Mesenchymal stem cell (in vitro differentiated cells and primary cell): ENCODE results near the gene PPAN.

ENCODE experiments used
- DNase-seq: peaks from one replicate; pipeline ENCODE4 v3.0.0-alpha.2; 2013
- H2AFZ ChIP-seq: one replicate; pipeline ENCODE4 v1.6.1; 2013; ENCODE audit warnings: low read depth, mild to moderate bottlenecking, control low read depth, inconsistent platforms, low read length, moderate library complexity
- H2AK5ac ChIP-seq: 2 replicates; pipeline ENCODE4 v1.6.1; 2013; ENCODE audit warnings: low read length, moderate library complexity, mild to moderate bottlenecking, inconsistent platforms; ENCODE audit not compliant: severe bottlenecking
- H2BK120ac ChIP-seq: one replicate; pipeline ENCODE4 v1.6.1; 2013; ENCODE audit warnings: low read depth, mild to moderate bottlenecking, inconsistent platforms, low read length, moderate library complexity
- H2BK12ac ChIP-seq, 2 experiments: one replicate each; pipeline ENCODE4 v1.6.1; 2013; ENCODE audit warnings: inconsistent platforms in 2 of 2, low read length in 2 of 2, mild to moderate bottlenecking in 2 of 2, moderate library complexity in 2 of 2, control low read depth in 1 of 2
- H2BK15ac ChIP-seq: one replicate; pipeline ENCODE4 v1.6.1; 2013; ENCODE audit warnings: mild to moderate bottlenecking, low read depth, inconsistent platforms; ENCODE audit not compliant: poor library complexity, severe bottlenecking
- H2BK5ac ChIP-seq: 2 replicates; pipeline ENCODE4 v1.6.1; 2013; ENCODE audit warnings: low read depth, mild to moderate bottlenecking, low read length, control low read depth, inconsistent platforms; ENCODE audit not compliant: poor library complexity, severe bottlenecking
- H3K14ac ChIP-seq, 2 experiments: one replicate each; pipeline ENCODE4 v1.6.1; 2013; ENCODE audit warnings: inconsistent platforms in 2 of 2, low read length in 2 of 2, control low read depth in 1 of 2, mild to moderate bottlenecking in 1 of 2, moderate library complexity in 1 of 2
- H3K18ac ChIP-seq, 2 experiments: one replicate each; pipeline ENCODE4 v1.6.1; 2013; ENCODE audit warnings: inconsistent platforms in 2 of 2, low read length in 2 of 2, control low read depth in 1 of 2, low read depth in 1 of 2, mild to moderate bottlenecking in 1 of 2
- H3K23ac ChIP-seq, 2 experiments: one replicate each; pipeline ENCODE4 v1.6.1; 2013; ENCODE audit warnings: inconsistent platforms in 2 of 2, low read length in 2 of 2, mild to moderate bottlenecking in 2 of 2, moderate library complexity in 2 of 2, control low read depth in 1 of 2
- H3K27ac ChIP-seq: 2 replicates; pipeline ENCODE4 v1.5.1; 2013; ENCODE audit warnings: mild to moderate bottlenecking, moderate library complexity, low read length, control low read depth, inconsistent platforms; ENCODE audit not compliant: poor library complexity, severe bottlenecking
- H3K27me3 ChIP-seq, 2 experiments: 2 replicates each; pipeline versions ENCODE4 v1.6.1 to v1.7.0; 2013; ENCODE audit warnings: low read length in 2 of 2, mild to moderate bottlenecking in 2 of 2, moderate library complexity in 2 of 2, control low read depth in 1 of 2, inconsistent platforms in 1 of 2; ENCODE audit not compliant: control insufficient read depth in 1 of 2, insufficient read depth in 1 of 2
- H3K36me3 ChIP-seq, 2 experiments: 2 replicates each; pipeline versions ENCODE4 v1.6.1 to v1.7.0; 2013; ENCODE audit warnings: low read length in 2 of 2, control low read depth in 1 of 2, inconsistent platforms in 1 of 2, low read depth in 1 of 2, mild to moderate bottlenecking in 1 of 2; ENCODE audit not compliant: insufficient read depth in 2 of 2, control insufficient read depth in 1 of 2
- H3K4ac ChIP-seq, 2 experiments: one replicate each; pipeline ENCODE4 v1.6.1; 2013; ENCODE audit warnings: inconsistent platforms in 2 of 2, low read length in 2 of 2, mild to moderate bottlenecking in 2 of 2, moderate library complexity in 2 of 2, control low read depth in 1 of 2, low read depth in 1 of 2
- H3K4me1 ChIP-seq: 2 replicates; pipeline ENCODE4 v1.6.1; 2013; ENCODE audit warnings: low read depth, low read length, control low read depth; ENCODE audit not compliant: control insufficient read depth, insufficient read depth
- H3K4me2 ChIP-seq: 2 replicates; pipeline ENCODE4 v1.6.1; 2013; ENCODE audit warnings: low read length, mild to moderate bottlenecking, inconsistent platforms; ENCODE audit not compliant: poor library complexity, severe bottlenecking
- H3K4me3 ChIP-seq, 2 experiments: 2 replicates each; pipeline versions ENCODE4 v1.5.1 to v1.7.0; 2013; ENCODE audit warnings: low read length in 2 of 2, mild to moderate bottlenecking in 2 of 2, control low read depth in 1 of 2, low read depth in 1 of 2; ENCODE audit not compliant: insufficient read depth in 1 of 2
- H3K79me1 ChIP-seq: replicated peaks from 2 replicates; pipeline ENCODE4 v1.6.1; 2013; ENCODE audit warnings: mild to moderate bottlenecking, control low read depth, low read length, inconsistent platforms; ENCODE audit not compliant: poor library complexity, severe bottlenecking
- H3K9ac ChIP-seq: 2 replicates; pipeline ENCODE4 v1.7.0; 2013; ENCODE audit warnings: mild to moderate bottlenecking, low read length, moderate library complexity
- H3K9me3 ChIP-seq: 2 replicates; pipeline ENCODE4 v1.7.0; 2013; ENCODE audit warnings: mild to moderate bottlenecking, low read length; ENCODE audit not compliant: control insufficient read depth
- H4K8ac ChIP-seq: one replicate; pipeline ENCODE4 v1.6.1; 2013; ENCODE audit warnings: inconsistent platforms, mild to moderate bottlenecking, low read length, moderate library complexity
- H4K91ac ChIP-seq: one replicate; pipeline ENCODE4 v1.6.1; 2013; ENCODE audit warnings: mild to moderate bottlenecking, low read length, inconsistent platforms
- WGBS: methylation state at CpG from one replicate; pipeline ENCODE4 v1.1.7; 2013; ENCODE audit warnings: mixed read lengths; 5-methylcytosine and 5-hydroxymethylcytosine counted together

PPAN gene

DNA sequence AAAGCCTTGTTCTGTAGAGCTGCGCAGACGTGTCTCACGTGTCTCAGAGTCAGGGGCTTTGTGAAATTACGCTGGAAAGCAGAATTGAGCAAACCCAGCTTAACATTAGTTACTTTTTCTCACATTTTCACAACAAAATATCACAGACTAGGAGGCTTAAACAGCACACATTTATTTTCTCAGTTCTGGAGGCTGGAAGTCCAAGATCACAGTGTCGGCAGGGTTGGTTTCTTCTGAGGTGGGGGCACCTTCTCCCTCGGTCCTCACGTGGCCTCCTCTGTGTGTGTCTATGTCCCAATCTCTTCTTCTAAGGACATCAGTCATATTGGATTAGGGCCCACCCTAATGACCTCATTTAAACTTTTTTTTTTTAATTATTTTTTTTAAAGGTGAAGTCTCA lies 18.3 kb downstream of the PPAN start:
- no peak overlapping the region for H3K18ac ChIP-seq
- no peak overlapping the region for H3K14ac ChIP-seq
- no peak overlapping the region for H2BK12ac ChIP-seq
- H3K9me3 ChIP-seq: no peaks in the 10 kb centered on the region
- H2AFZ ChIP-seq: no peak overlapping the region
- no peak overlapping the region for H3K4me3 ChIP-seq
- no peak overlapping the region for H4K8ac ChIP-seq
- no peak overlapping the region for H2BK5ac ChIP-seq
- peaks cover 2% of the 10 kb centered on the region for H3K79me1 ChIP-seq
- H3K4me1 ChIP-seq: peaks cover 1% of the 10 kb centered on the region
- no peak overlapping the region for H3K4me2 ChIP-seq
- H3K9ac ChIP-seq: no peak overlapping the region
- H2BK120ac ChIP-seq: no peak overlapping the region
- H3K27ac ChIP-seq: no peak overlapping the region
- H3K4ac ChIP-seq: no peak overlapping the region
- no peak overlapping the region for H2AK5ac ChIP-seq
- DNase-seq: no peak
- no peaks in the 10 kb centered on the region for H3K27me3 ChIP-seq
- H3K23ac ChIP-seq: no peak overlapping the region
- WGBS: 94% methylated on average over 7 of the region's 7 CpGs
- no peak overlapping the region for H4K91ac ChIP-seq
- H3K36me3 ChIP-seq: peaks cover 17 to 23% of the 10 kb centered on the region in 2 experiments
- H2BK15ac ChIP-seq: no peak overlapping the region

DNA sequence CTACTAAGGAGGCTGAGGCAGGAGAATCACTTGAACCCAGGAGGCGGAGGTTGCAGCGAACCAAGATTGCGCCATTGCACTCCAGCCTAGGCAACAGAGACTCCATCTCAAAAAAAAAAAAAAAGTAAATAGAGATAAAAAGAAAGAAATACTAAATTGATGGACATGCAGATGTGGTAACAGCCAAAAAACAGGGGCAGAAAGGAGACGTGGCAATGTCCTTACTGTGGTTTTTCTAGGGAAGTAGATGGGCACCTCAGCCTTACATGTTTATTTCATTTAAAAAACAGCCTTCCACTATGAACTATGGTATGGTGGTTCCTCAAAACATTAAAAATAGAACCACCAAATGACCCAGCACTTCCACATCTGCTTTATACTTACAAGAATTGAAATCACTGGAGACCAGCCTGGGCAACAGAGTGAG lies 20.1 kb downstream of the PPAN start:
- H3K4me1 ChIP-seq: no peaks in the 10 kb centered on the region
- H3K14ac ChIP-seq: no peak overlapping the region
- H4K8ac ChIP-seq: no peak overlapping the region
- H3K79me1 ChIP-seq: peaks cover 2% of the 10 kb centered on the region
- H3K4me3 ChIP-seq: no peak overlapping the region
- no peak overlapping the region for H3K23ac ChIP-seq
- H2AFZ ChIP-seq: no peak overlapping the region
- no peak overlapping the region for H3K27ac ChIP-seq
- H3K4me2 ChIP-seq: no peak overlapping the region
- no peaks in the 10 kb centered on the region for H3K9me3 ChIP-seq
- H4K91ac ChIP-seq: no peak overlapping the region
- H3K4ac ChIP-seq: no peak overlapping the region
- no peak overlapping the region for H2AK5ac ChIP-seq
- H2BK120ac ChIP-seq: no peak overlapping the region
- no peak overlapping the region for H3K9ac ChIP-seq
- no CpG with 5 or more reads among the region's 4 CpGs for WGBS
- DNase-seq: no peak
- H2BK15ac ChIP-seq: no peak overlapping the region
- peaks cover 21 to 33% of the 10 kb centered on the region in 2 experiments for H3K36me3 ChIP-seq
- no peaks in the 10 kb centered on the region for H3K27me3 ChIP-seq
- no peak overlapping the region for H2BK12ac ChIP-seq
- H2BK5ac ChIP-seq: no peak overlapping the region
- H3K18ac ChIP-seq: no peak overlapping the region

DNA sequence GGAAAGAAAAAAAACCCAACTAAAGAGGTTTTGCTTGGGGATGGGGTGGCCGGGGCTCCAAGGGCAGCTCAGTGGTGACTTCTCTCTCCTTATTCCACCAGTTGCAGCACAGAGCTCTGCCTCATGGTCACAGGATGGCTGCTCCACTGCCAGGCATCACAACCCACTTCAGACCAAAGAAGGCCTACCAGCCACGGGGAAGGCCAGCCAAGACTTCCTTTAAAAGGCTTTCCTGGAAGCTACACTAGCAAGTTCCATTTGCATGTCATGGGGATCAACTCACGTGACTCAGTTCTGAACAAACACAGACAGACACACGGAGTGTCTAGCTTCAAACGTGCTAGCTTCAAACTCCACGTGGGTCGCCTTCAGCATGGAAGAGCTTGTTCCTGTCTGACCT lies 26.7 kb downstream of the PPAN start:
- Histone ChIP-seq H2BK120ac (no peak overlapping the region), H3K4me1 (no peaks in the 10 kb centered on the region), H3K18ac (no peak overlapping the region), H2AK5ac (no peak overlapping the region), H3K27me3 (no peaks in the 10 kb centered on the region), H3K23ac (no peak overlapping the region), H3K4ac (no peak overlapping the region), H3K36me3 (peaks cover 60 to 63% of the 10 kb centered on the region in 2 experiments), H2BK5ac (no peak overlapping the region), H3K4me3 (no peak overlapping the region), H3K14ac (no peak overlapping the region), H3K4me2 (no peak overlapping the region), H2BK12ac (no peak overlapping the region), H2BK15ac (no peak overlapping the region), H4K8ac (no peak overlapping the region), H3K9ac (no peak overlapping the region), H3K9me3 (no peaks in the 10 kb centered on the region), H2AFZ (no peak overlapping the region), H3K27ac (no peak overlapping the region), H3K79me1 (peaks cover 18% of the 10 kb centered on the region), H4K91ac (no peak overlapping the region)
- no peak for DNase-seq
- 96% methylated on average over 7 of the region's 7 CpGs for WGBS

DNA sequence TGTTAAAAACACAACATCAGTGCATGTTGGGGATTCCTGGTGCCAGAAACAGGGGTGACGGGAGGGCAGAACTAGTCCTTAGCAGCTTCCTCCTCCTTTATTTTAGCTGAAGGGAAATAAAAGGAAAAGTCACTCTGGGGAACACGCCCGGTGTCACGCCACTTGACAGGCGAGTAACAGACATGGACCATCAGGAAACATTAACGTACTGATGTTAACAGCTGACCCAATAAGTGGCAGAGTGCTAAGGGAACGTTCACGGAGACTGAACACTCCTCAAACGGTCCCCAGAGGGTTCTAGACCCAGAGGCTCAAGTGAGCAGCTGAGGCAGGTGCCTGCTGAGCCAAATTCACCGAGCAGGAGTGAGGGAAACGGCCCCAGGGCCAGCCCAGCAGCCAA lies 27.4 kb downstream of the PPAN start:
- H3K36me3 ChIP-seq: peaks cover 63 to 64% of the 10 kb centered on the region in 2 experiments
- H3K4me2 ChIP-seq: no peak overlapping the region
- no peak overlapping the region for H2BK12ac ChIP-seq
- no peak overlapping the region for H2BK120ac ChIP-seq
- H3K4me3 ChIP-seq: no peak overlapping the region
- no peaks in the 10 kb centered on the region for H3K4me1 ChIP-seq
- no peak overlapping the region for H3K9ac ChIP-seq
- no peak overlapping the region for H2AFZ ChIP-seq
- H4K91ac ChIP-seq: no peak overlapping the region
- H4K8ac ChIP-seq: no peak overlapping the region
- no peaks in the 10 kb centered on the region for H3K9me3 ChIP-seq
- H2BK5ac ChIP-seq: no peak overlapping the region
- H3K27me3 ChIP-seq: no peaks in the 10 kb centered on the region
- peaks cover 21% of the 10 kb centered on the region for H3K79me1 ChIP-seq
- H2AK5ac ChIP-seq: no peak overlapping the region
- H3K4ac ChIP-seq: no peak overlapping the region
- WGBS: 93% methylated on average over 11 of the region's 11 CpGs
- H3K23ac ChIP-seq: no peak overlapping the region
- no peak overlapping the region for H3K27ac ChIP-seq
- no peak for DNase-seq
- no peak overlapping the region for H2BK15ac ChIP-seq
- H3K18ac ChIP-seq: no peak overlapping the region
- no peak overlapping the region for H3K14ac ChIP-seq
